Mucosa of stomach (tissue), 1 donor: ENCODE results near the gene NUDT1.

Experiments
- H3K27me3 ChIP-seq: one replicate; pipeline ENCODE4 v1.7.0; 2013; ENCODE audit warnings: mild to moderate bottlenecking, low read length; ENCODE audit not compliant: control insufficient read depth, insufficient read depth
- H3K36me3 ChIP-seq: one replicate; pipeline ENCODE4 v1.7.0; 2013; ENCODE audit warnings: low read length; ENCODE audit not compliant: control insufficient read depth, insufficient read depth
- H3K4me1 ChIP-seq: one replicate; pipeline ENCODE4 v1.7.0; 2013; ENCODE audit warnings: mild to moderate bottlenecking, low read length; ENCODE audit not compliant: control insufficient read depth, insufficient read depth
- H3K4me3 ChIP-seq: one replicate; pipeline ENCODE4 v1.7.0; 2013; ENCODE audit warnings: low read length
- H3K9ac ChIP-seq: one replicate; pipeline ENCODE4 v1.7.0; 2013; ENCODE audit warnings: mild to moderate bottlenecking, low read length, moderate library complexity
- H3K9me3 ChIP-seq: one replicate; pipeline ENCODE4 v1.7.0; 2013; ENCODE audit warnings: mild to moderate bottlenecking, low read length, moderate library complexity; ENCODE audit not compliant: control insufficient read depth
- donor health status: Pancreatic carcinoma.

NUDT1 gene

DNA sequence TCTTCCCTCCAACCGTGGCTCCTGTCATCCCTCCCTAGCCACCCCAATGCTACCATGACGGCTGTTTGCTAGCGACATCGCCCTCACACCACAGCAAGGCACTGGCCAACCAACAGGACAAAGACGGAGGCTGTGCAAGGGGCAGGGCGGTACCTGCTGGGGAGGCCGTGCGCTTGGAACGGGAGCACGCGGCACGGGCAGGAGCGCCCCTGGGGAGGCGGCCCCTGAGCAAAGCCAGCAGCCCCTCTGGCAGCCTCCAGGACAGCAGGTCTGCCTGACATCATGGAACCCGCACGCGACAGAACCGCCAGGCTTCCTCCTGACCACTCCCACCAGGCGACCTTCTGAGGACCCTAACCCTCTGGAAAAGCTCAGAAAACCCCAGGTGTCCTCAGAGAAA lies 22.0 kb upstream of the NUDT1 start:
- Histone ChIP-seq H3K27me3 (no peaks in the 10 kb centered on the region), H3K9me3 (no peaks in the 10 kb centered on the region), H3K4me1 (no peaks in the 10 kb centered on the region), H3K36me3 (peaks cover 13% of the 10 kb centered on the region), H3K4me3 (no peak overlapping the region), H3K9ac (no peak overlapping the region)

DNA sequence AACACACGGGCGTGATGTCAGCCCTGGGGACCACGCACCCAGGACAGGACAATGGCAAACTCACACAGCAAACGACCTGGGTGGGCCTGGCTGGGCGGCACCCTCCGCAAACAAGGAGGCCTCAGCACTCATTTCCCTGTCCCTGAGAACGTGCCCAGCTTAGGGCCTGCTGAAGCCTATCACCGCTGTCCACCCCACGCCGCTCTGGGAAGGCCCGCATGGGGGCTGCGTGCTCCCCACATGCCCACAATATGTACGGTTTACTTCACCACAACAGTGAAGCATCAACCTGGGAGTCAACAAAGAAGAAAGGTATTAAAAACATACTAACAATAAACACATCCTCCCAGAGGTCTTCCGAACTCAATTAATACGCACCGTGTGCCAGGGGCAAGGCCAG lies 21.5 kb upstream of the NUDT1 start:
- Histone ChIP-seq H3K27me3 (no peaks in the 10 kb centered on the region), H3K36me3 (peaks cover 14% of the 10 kb centered on the region), H3K9ac (no peak overlapping the region), H3K4me3 (no peak overlapping the region), H3K9me3 (no peaks in the 10 kb centered on the region), H3K4me1 (no peaks in the 10 kb centered on the region)

- Histone ChIP-seq H3K9me3 (no peaks in the 10 kb centered on the region), H3K9ac (no peak overlapping the region), H3K27me3 (no peaks in the 10 kb centered on the region), H3K4me3 (no peak overlapping the region), H3K36me3 (peaks cover 14% of the 10 kb centered on the region), H3K4me1 (no peaks in the 10 kb centered on the region)
Measured at GRCh38 chr7:2220954-2221353, 21.1 kb upstream of the NUDT1 start.

DNA sequence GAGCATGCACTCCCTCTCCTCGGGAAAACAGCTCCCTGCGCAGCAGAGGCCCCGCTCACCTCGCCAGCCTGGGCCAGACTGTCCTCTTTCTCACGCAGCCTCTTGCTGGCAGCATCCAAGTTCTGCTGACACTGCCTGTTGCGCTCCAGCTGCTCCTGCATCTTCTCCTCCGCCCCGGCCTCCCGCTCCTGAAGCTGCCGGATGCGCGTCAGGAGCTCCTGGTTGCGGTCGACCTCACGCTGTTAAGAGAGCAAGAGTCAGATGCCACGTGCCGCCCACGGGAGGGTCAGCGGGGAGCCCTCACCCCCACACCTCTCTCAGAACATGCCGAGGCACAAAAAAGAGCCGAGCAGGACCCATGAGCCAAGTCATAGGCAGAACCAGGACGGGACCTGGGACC lies 19.5 kb upstream of the NUDT1 start:
- no peak overlapping the region for H3K9ac ChIP-seq
- peaks cover 14% of the 10 kb centered on the region for H3K36me3 ChIP-seq
- H3K27me3 ChIP-seq, result no peaks in the 10 kb centered on the region
- no peak overlapping the region for H3K4me3 ChIP-seq
- no peaks in the 10 kb centered on the region for H3K4me1 ChIP-seq
- no peaks in the 10 kb centered on the region for H3K9me3 ChIP-seq

DNA sequence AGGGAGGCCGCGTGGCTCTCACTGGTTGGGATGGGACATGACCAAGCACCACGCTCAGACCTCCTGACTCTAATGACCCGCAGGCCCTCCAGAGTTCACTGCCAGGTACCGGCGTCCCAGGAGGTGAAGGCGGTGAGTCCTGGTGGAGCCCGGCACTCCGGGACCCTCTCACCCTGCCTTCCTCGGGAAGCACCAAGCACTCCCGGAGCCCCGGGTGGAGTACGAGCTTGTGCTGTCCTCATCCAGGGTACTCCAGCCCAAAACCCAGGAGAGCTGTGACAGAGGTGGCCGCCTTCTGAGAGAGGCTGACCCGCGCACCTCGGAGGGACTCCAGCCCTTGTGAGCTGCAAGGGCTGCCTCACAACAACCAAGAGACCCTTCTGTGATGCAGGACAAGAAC lies 18.7 kb upstream of the NUDT1 start:
- H3K27me3 ChIP-seq, result no peaks in the 10 kb centered on the region
- H3K9me3 ChIP-seq, result no peaks in the 10 kb centered on the region
- peaks cover 8% of the 10 kb centered on the region for H3K36me3 ChIP-seq
- no peak overlapping the region for H3K4me3 ChIP-seq
- H3K9ac ChIP-seq, result no peak overlapping the region
- no peaks in the 10 kb centered on the region for H3K4me1 ChIP-seq

DNA sequence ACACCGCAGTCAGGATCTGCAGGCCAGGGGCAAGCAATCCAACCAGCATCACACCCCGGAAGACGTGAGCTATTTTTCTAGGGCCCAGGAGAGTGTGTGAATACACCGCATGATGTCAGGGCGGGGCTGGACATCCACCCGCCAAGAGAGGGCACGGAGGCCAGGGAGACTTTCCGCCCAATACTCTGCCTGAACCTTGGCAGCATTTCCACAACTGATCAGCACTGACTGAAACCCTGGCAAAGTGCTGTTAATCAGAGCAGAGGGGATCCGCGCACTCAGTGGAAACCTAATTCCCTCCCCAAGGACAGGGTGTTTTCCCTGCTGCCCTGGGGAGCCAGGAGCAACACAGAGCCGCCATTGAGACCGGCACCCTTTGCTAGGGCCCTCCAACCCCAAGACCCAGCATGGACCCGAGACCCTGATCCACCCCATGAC lies 17.5 kb upstream of the NUDT1 start:
- Histone ChIP-seq H3K27me3 (no peaks in the 10 kb centered on the region), H3K9me3 (no peaks in the 10 kb centered on the region), H3K36me3 (peaks cover 8% of the 10 kb centered on the region), H3K4me3 (no peak overlapping the region), H3K9ac (no peak overlapping the region), H3K4me1 (no peaks in the 10 kb centered on the region)

DNA sequence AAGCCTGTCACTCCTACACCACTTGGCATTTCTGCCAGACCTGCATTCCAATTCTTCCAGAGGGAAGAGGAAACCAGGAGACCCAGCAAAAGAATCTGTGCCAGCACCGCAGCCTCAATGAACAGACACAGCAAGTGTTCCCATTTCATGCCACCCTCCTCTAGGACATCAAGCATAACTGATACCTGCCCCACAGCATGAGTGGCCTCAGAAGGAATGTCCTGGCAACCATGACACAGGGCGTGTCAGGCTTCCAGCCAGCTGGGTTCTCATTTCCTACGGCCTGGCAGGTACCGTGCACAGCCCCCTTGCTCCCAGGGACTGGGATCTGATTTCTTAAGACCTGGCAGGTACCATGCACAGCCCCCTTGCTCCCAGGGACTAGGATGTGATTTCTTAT lies 17.1 kb upstream of the NUDT1 start:
- Histone ChIP-seq H3K27me3 (no peaks in the 10 kb centered on the region), H3K9me3 (no peaks in the 10 kb centered on the region), H3K36me3 (peaks cover 8% of the 10 kb centered on the region), H3K4me3 (no peak overlapping the region), H3K9ac (no peak overlapping the region), H3K4me1 (no peaks in the 10 kb centered on the region)

- Histone ChIP-seq H3K9me3 (no peaks in the 10 kb centered on the region), H3K27me3 (no peaks in the 10 kb centered on the region), H3K36me3 (peaks cover 8% of the 10 kb centered on the region), H3K4me3 (no peak overlapping the region), H3K4me1 (no peaks in the 10 kb centered on the region), H3K9ac (no peak overlapping the region)
Measured at GRCh38 chr7:2225336-2225735, 16.7 kb upstream of the NUDT1 start.

- Histone ChIP-seq H3K27me3 (no peaks in the 10 kb centered on the region), H3K9me3 (no peaks in the 10 kb centered on the region), H3K4me1 (no peaks in the 10 kb centered on the region), H3K9ac (no peak overlapping the region), H3K4me3 (no peak overlapping the region), H3K36me3 (peaks cover 8% of the 10 kb centered on the region)
Measured at GRCh38 chr7:2225830-2226229, 16.2 kb upstream of the NUDT1 start.

GRCh38 chr7:2227699-2228098 lies 14.3 kb upstream of the NUDT1 start:
- H3K27me3 ChIP-seq, result no peaks in the 10 kb centered on the region

GRCh38 chr7:2228921-2229320 lies 13.1 kb upstream of the NUDT1 start:
- Histone ChIP-seq H3K36me3 (peaks cover 6% of the 10 kb centered on the region), H3K9me3 (no peaks in the 10 kb centered on the region), H3K27me3 (no peaks in the 10 kb centered on the region)

More at GRCh38 chr7:2227699-2228098, 14.3 kb upstream of the NUDT1 start:
- Histone ChIP-seq H3K9me3 (no peaks in the 10 kb centered on the region), H3K36me3 (peaks cover 8% of the 10 kb centered on the region), H3K4me3 (no peak overlapping the region), H3K4me1 (peaks cover 6% of the 10 kb centered on the region), H3K9ac (no peak overlapping the region)

GRCh38 chr7:2229467-2229866 lies 12.6 kb upstream of the NUDT1 start:
- no peak overlapping the region for H3K9ac ChIP-seq
- peaks cover 4% of the 10 kb centered on the region for H3K36me3 ChIP-seq
- H3K4me3 ChIP-seq, result no peak overlapping the region
- no peaks in the 10 kb centered on the region for H3K9me3 ChIP-seq
- peaks cover 10% of the 10 kb centered on the region for H3K4me1 ChIP-seq
- H3K27me3 ChIP-seq, result no peaks in the 10 kb centered on the region

More at GRCh38 chr7:2228921-2229320, 13.1 kb upstream of the NUDT1 start:
- Histone ChIP-seq H3K9ac (no peak overlapping the region), H3K4me1 (peaks cover 10% of the 10 kb centered on the region), H3K4me3 (no peak overlapping the region)

DNA sequence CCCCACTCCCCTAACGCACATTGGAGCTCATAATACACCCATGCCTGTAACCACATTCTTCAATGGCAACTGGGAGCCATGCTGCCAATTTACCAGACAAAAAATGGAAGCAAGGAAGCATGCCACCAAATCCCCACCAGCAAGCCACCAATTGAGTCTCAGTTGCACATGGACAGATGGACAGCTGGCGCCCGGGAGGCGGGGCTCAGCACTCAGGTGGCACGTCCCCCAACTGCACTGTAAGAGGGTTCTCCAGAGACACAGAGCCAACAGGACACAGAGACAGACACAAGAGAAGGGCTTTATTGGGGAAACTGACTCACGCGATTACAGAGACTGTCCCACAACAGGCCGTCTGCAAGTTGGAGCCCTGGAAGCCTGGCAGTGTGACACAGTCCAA lies 11.8 kb upstream of the NUDT1 start:
- no peak overlapping the region for H3K9ac ChIP-seq
- no peak overlapping the region for H3K4me3 ChIP-seq
- no peaks in the 10 kb centered on the region for H3K9me3 ChIP-seq
- H3K4me1 ChIP-seq, result peaks cover 10% of the 10 kb centered on the region
- no peaks in the 10 kb centered on the region for H3K36me3 ChIP-seq
- no peaks in the 10 kb centered on the region for H3K27me3 ChIP-seq
